ENCODE data around the gene APBA1. TPM values are rescaled to one million over a fixed set of nuclear protein-coding genes. Genes with fewer than 3 reads are reported as not detected.

APBA1 gene
- total RNA-seq, 1 donor from 2014 or later: 0.29 TPM

DNA sequence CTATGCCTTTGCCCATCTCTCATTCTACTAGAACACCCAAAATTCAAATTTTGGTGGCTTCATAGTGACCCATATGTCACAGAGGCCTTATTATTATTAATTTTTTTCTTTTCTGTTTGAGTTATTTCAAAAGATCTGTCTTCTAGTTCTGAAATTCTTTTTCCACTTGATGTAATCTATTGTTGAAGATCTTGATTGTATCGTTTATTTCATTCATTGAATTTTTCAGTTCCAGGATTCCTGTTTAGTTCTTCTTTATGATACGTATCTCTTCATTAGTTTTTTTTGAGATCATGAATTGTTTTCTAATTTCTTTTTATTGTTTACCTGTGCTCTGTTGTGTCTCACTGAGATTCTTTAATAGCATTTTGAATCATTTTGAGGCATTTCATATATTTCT is 24.6 kb upstream of the APBA1 start:
- no peak overlapping the region for H3K4me3 ChIP-seq (ENCODE audit: low read depth, low read length)
- no peak for TF ChIP-seq CTCF (conservative IDR thresholded peaks at IDR 0.05; ENCODE audit: low read depth, low read length)
- no peak for DNase-seq (ENCODE audit: low read depth)

DNA sequence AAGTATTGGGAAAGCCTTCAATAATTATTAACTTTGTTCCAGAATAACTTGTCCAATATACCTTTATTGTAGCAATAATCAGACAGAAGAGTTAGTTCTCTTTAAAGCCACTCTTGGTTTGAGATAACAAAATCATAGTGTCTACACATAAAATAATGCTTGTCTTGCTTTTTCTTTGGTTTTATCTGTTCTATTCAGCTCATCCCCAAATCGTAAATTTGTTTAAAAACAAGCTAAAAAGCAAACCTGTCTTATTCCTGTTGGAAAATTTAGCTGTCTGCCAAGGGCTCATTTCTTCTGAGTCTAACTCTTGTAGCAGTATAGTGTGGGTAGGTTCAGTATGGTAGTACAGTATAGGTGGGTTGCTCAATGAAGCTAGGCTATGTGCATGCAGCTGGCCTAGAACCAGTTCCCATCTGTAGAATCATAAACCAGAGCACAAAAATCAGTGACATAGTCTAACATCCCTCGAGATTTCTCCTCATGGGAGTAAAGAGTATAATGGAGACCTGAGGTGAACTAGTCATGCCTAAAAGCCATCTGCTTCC is 17.9 kb upstream of the APBA1 start:
- no peak for DNase-seq (ENCODE audit: low read depth)
- no peak for TF ChIP-seq CTCF (conservative IDR thresholded peaks at IDR 0.05; ENCODE audit: low read depth, low read length)
- H3K4me3 ChIP-seq (ENCODE audit: low read depth, low read length): no peak overlapping the region

- TF ChIP-seq CTCF (conservative IDR thresholded peaks at IDR 0.05; ENCODE audit: low read depth, low read length): no peak
- DNase-seq (ENCODE audit: low read depth): no peak
- no peak overlapping the region for H3K4me3 ChIP-seq (ENCODE audit: low read depth, low read length)
Observed at GRCh38 chr9:69683927-69684326, 11.8 kb upstream of the APBA1 start.

GRCh38 chr9:69678843-69679538 is 6.8 kb upstream of the APBA1 start:
- no peak for DNase-seq (ENCODE audit: low read depth)
- H3K4me3 ChIP-seq (ENCODE audit: low read depth, low read length): no peak overlapping the region
- TF ChIP-seq CTCF (conservative IDR thresholded peaks at IDR 0.05; ENCODE audit: low read depth, low read length): no peak

- no peak overlapping the region for H3K4me3 ChIP-seq (ENCODE audit: low read depth, low read length)
- no peak for DNase-seq (ENCODE audit: low read depth)
- no peak for TF ChIP-seq CTCF (conservative IDR thresholded peaks at IDR 0.05; ENCODE audit: low read depth, low read length)
Observed at GRCh38 chr9:69677931-69678330, 5.8 kb upstream of the APBA1 start.

DNA sequence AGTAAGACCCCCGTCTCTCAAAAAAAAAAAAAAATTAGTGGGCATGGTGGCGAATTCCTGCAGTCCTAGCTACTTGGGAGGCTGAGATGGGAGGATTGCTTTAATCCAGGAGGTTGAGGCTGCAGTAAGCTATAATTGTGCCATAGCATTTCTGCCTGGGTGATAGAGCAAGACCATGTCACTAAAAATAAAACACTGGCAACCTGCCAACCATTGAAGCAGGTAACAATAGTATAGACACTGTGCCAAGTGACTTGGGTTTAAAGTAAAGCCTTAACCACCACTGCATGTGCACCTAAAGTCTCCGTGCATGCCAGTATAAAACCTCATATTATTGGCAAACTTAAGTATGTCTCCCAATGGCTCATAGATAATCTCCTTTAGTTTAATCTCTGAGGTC is 3.4 kb upstream of the APBA1 start:
- TF ChIP-seq CTCF (conservative IDR thresholded peaks at IDR 0.05; ENCODE audit: low read depth, low read length): no peak
- DNase-seq (ENCODE audit: low read depth): no peak
- no peak overlapping the region for H3K4me3 ChIP-seq (ENCODE audit: low read depth, low read length)

All from epithelial cell of proximal tubule (primary cell).